Measurements from ENCODE around the gene CTTNBP2.

- TF ChIP-seq, protein P1, sequence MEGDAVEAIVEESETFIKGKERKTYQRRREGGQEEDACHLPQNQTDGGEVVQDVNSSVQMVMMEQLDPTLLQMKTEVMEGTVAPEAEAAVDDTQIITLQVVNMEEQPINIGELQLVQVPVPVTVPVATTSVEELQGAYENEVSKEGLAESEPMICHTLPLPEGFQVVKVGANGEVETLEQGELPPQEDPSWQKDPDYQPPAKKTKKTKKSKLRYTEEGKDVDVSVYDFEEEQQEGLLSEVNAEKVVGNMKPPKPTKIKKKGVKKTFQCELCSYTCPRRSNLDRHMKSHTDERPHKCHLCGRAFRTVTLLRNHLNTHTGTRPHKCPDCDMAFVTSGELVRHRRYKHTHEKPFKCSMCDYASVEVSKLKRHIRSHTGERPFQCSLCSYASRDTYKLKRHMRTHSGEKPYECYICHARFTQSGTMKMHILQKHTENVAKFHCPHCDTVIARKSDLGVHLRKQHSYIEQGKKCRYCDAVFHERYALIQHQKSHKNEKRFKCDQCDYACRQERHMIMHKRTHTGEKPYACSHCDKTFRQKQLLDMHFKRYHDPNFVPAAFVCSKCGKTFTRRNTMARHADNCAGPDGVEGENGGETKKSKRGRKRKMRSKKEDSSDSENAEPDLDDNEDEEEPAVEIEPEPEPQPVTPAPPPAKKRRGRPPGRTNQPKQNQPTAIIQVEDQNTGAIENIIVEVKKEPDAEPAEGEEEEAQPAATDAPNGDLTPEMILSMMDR (IDR thresholded peaks at IDR 0.05) = no peak
- no peak for TF ChIP-seq EZH2 (IDR thresholded peaks at IDR 0.05)
Observed at GRCh38 chr7:117665368-117665767, 207.9 kb downstream of the CTTNBP2 start.
